IPS-11a (cell line): Measurements from ENCODE around the gene MINDY4B.

Experiments used
- H3K4me3 ChIP-seq: one replicate; pipeline ENCODE4 v1.5.1; 2013; ENCODE audit warnings: low read depth, low read length, control low read depth

The MINDY4B gene

GRCh38 chr3:150905339-150905738 is at the start of gene MINDY4B:
Gene MINDY4B, minus strand, starts transcription at chr3:150905439. Its CDS starts 0 bp downstream, at chr3:150905439.
- H3K4me3 ChIP-seq, result no peak within 1 kb of the TSS

- no peak overlapping the region for H3K4me3 ChIP-seq
Observed at GRCh38 chr3:150951923-150952322, 46.7 kb upstream of the MINDY4B start.

GRCh38 chr3:150945226-150946032 is 40.2 kb upstream of the MINDY4B start:
- H3K4me3 ChIP-seq, result no peak overlapping the region

- no peak overlapping the region for H3K4me3 ChIP-seq
Observed at GRCh38 chr3:150942221-150942620, 37.0 kb upstream of the MINDY4B start.

GRCh38 chr3:150936693-150937092 is 31.5 kb upstream of the MINDY4B start:
- no peak overlapping the region for H3K4me3 ChIP-seq

GRCh38 chr3:150933473-150933995 is 28.3 kb upstream of the MINDY4B start:
- no peak overlapping the region for H3K4me3 ChIP-seq

GRCh38 chr3:150931745-150932144 is 26.5 kb upstream of the MINDY4B start:
- no peak overlapping the region for H3K4me3 ChIP-seq

- no peak overlapping the region for H3K4me3 ChIP-seq
Observed at GRCh38 chr3:150930839-150931238, 25.6 kb upstream of the MINDY4B start.

GRCh38 chr3:150928234-150928633 is 23.0 kb upstream of the MINDY4B start:
- H3K4me3 ChIP-seq, result no peak overlapping the region

- no peak overlapping the region for H3K4me3 ChIP-seq
Observed at GRCh38 chr3:150926328-150926727, 21.1 kb upstream of the MINDY4B start.

- H3K4me3 ChIP-seq, result no peak overlapping the region
Observed at GRCh38 chr3:150925751-150926201, 20.5 kb upstream of the MINDY4B start.

GRCh38 chr3:150922611-150923010 is 17.4 kb upstream of the MINDY4B start:
- no peak overlapping the region for H3K4me3 ChIP-seq

- H3K4me3 ChIP-seq, result no peak overlapping the region
Observed at GRCh38 chr3:150921209-150921608, 16.0 kb upstream of the MINDY4B start.

GRCh38 chr3:150920236-150920635 is 15.0 kb upstream of the MINDY4B start:
- H3K4me3 ChIP-seq, result no peak overlapping the region

GRCh38 chr3:150917951-150918350 is 12.7 kb upstream of the MINDY4B start:
- no peak overlapping the region for H3K4me3 ChIP-seq

GRCh38 chr3:150913133-150913922 is 8.1 kb upstream of the MINDY4B start:
- H3K4me3 ChIP-seq, result no peak overlapping the region

- no peak overlapping the region for H3K4me3 ChIP-seq
Observed at GRCh38 chr3:150912501-150912900, 7.3 kb upstream of the MINDY4B start.

- H3K4me3 ChIP-seq, result no peak overlapping the region
Observed at GRCh38 chr3:150911771-150912170, 6.5 kb upstream of the MINDY4B start.

- no peak overlapping the region for H3K4me3 ChIP-seq
Observed at GRCh38 chr3:150906461-150906860, 1.2 kb upstream of the MINDY4B start.

- H3K4me3 ChIP-seq, result no peak overlapping the region
Observed at GRCh38 chr3:150905746-150906145, 507 bp upstream of the MINDY4B start.

GRCh38 chr3:150902988-150903387 is 2.3 kb downstream of the MINDY4B start:
- H3K4me3 ChIP-seq, result no peak overlapping the region

- H3K4me3 ChIP-seq, result no peak overlapping the region
Observed at GRCh38 chr3:150901793-150902192, 3.4 kb downstream of the MINDY4B start.
